Dedifferentiated amniotic fluid mesenchymal stem cell (primary cell): ENCODE results near the gene CETP.

Experiments
- DNase-seq: peaks from one replicate; pipeline ENCODE4 v3.0.0-alpha.2; 2016; ENCODE audit errors: extremely low spot score

The CETP gene

DNA sequence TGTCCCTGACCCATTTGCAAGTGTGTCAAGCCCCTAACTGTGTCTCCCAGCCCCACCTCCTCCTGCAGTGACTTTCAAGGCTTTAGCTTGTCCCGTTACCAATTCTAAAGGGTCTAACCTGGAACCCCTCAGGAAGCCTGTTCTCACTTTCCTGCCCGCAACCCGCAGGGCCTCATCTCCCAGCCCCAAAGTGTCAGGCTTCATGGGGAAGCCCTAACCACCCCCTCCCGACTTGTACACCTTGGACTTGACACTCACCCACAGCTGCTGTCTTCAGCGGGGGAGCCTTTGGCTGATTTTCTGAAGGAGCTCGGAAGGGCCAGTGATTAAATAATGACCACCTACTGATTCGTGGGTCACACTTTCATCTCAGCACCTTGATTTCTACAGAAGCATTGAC, 60.7 kb downstream of the CETP start:
- DNase-seq = no peak

DNA sequence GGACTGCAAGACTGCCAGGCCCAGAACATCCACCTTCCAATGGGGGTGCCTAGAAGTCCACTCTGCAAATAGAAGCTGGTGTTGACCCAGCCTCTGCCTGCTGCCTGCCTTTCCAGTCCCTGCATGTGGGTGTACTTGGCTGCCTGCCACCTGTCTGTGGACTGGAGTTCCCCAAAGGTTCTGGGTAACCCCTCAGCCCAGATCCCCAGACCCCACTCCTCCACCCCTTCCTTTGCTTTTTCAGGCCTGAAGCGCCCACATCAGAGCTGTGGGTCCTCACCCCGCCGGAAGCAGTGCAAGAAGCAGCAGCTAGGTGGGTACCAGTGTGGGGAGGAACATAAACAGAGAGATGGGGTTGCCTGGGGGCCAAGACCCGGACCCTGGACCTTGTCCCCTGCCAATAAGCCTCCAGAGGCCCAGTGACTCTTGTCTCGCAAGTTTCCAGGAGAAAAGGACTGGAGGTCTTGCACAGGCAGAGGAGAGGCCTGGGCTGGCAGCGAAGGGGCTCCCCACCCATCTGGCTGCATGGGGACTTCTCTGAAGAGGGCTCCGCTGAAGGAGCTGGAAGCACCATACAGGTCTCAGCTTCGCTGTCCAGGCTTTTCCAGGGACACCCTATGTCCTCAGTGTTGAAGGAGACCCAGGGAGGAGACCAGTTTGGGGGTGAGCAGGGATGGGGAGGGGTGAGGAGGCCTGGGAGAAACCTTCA, 61.9 kb downstream of the CETP start:
- no peak for DNase-seq

DNA sequence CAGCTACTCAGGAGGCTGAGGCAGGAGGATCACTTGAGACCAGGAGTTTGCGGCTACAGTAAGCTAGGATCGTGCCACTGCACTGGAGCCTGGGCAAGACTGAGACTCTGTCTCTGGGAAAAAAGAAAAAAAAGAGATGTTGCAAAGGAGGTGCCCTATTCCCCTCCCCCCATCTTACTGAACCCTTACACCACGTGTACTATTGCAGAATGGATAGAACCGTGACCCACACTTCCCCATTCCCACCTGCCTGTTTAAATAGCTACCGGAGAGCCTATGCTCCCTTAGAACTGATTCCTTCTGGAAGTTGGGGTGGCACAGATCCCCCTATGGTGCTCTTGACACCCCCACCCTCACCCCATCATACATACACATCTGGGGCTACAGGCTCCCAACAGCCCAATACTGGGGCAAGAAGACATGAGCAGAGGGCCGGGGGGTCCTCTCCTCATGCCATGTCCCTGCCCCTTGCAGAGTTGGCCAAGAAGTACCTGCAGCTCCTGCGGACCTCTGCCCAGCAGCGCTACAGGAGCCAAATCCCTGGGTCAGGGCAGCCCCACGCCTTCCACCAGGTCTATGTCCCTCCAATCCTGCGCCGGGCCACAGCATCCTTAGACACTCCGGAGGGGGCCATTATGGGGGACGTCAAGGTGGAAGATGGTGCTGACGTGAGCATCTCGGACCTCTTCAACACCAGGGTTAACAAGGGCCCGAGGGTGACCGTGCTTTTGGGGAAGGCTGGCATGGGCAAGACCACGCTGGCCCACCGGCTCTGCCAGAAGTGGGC, 63.3 kb downstream of the CETP start:
- DNase-seq = no peak

DNA sequence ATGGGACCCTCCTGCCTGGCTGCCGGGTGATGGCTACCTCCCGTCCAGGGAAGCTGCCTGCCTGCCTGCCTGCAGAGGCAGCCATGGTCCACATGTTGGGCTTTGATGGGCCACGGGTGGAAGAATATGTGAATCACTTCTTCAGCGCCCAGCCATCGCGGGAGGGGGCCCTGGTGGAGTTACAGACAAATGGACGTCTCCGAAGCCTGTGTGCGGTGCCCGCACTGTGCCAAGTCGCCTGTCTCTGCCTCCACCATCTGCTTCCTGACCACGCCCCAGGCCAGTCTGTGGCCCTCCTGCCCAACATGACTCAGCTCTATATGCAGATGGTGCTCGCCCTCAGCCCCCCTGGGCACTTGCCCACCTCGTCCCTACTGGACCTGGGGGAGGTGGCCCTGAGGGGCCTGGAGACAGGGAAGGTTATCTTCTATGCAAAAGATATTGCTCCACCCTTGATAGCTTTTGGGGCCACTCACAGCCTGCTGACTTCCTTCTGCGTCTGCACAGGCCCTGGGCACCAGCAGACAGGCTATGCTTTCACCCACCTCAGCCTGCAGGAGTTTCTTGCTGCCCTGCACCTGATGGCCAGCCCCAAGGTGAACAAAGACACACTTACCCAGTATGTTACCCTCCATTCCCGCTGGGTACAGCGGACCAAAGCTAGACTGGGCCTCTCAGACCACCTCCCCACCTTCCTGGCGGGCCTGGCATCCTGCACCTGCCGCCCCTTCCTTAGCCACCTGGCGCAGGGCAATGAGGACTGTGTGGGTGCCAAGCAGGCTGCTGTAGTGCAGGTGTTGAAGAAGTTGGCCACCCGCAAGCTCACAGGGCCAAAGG, 64.4 kb downstream of the CETP start:
- DNase-seq = no peak

DNA sequence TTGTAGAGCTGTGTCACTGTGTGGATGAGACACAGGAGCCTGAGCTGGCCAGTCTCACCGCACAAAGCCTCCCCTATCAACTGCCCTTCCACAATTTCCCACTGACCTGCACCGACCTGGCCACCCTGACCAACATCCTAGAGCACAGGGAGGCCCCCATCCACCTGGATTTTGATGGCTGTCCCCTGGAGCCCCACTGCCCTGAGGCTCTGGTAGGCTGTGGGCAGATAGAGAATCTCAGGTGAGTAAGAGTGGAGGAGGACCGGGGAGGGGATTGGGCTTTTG, 65.0 kb downstream of the CETP start:
- DNase-seq = no peak

DNA sequence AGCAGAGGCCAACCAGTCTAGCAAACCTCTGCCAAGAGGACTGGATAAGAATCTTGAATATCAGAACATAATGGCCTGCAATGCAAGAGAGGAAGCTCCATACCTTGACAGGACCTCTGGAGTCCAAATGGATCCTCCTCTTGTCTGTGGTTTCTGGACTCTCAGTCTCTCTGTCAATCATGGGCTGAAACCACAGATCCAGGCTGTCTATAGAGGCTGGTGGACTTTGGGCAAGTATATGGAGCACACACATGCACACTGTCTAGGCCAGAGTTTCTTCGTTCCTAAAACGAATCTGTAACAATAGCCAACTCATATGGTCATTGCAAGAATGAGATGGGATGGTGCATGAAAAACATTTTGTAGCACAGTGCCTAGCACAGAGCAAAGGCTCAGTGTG, 65.3 kb downstream of the CETP start:
- DNase-seq = no peak

DNA sequence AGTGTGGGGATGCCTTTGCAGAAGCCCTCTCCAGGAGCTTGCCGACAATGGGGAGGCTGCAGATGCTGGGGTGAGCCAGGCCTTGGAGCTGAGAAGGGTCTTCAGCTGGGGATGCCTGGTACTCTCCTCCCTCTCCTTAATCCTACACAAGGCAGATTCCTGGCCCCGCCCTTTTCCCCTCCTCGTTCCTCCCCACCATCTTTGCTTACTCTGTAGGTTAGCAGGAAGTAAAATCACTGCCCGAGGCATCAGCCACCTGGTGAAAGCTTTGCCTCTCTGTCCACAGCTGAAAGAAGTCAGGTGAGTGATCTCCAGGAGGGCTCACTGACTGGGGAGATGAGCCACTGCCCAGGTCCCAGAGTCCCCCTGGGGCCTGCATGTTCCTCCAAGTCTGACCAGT, 66.3 kb downstream of the CETP start:
- no peak for DNase-seq

DNA sequence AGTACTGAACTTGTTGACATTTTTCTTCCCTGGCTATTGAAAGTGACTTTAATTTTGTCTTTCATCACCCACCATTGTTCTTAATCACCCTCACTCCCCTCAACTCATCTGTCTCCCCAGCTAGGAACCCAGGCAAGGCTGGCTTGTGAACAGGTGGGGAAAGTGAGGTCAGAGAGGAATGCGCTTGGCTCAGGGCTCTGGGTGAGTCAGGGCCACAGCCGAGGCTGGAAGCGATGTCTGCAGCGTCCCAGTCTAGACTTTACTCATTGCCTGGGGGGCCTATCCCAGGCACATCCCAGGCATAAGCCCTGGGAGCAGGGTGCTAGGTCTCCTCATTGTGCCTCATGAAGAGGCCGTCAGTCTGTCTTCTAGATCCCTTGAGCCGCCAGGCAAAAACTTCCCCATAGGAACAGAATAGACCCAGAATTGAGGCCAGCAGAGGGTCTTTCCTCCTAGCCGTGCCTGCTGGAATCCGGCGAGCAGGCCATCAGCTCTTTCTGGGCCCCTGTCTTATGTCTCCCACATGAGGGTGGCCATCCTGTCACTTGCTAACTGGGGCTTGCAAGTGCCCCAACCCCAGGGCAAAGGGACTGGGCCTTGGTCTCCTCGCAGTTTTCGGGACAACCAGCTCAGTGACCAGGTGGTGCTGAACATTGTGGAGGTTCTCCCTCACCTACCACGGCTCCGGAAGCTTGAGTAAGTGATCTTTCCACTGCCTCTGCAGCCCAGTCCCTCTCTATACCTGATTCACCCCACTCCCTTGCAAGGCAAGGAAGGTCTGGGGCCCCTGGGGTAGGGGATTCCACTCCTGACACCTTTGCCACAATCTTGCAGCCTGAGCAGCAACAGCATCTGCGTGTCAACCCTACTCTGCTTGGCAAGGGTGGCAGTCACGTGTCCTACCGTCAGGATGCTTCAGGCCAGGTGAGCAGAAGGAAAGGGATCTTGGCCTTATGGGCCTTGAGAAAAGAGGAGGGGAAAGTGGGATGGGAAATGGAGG, 67.7 kb downstream of the CETP start:
- no peak for DNase-seq

DNA sequence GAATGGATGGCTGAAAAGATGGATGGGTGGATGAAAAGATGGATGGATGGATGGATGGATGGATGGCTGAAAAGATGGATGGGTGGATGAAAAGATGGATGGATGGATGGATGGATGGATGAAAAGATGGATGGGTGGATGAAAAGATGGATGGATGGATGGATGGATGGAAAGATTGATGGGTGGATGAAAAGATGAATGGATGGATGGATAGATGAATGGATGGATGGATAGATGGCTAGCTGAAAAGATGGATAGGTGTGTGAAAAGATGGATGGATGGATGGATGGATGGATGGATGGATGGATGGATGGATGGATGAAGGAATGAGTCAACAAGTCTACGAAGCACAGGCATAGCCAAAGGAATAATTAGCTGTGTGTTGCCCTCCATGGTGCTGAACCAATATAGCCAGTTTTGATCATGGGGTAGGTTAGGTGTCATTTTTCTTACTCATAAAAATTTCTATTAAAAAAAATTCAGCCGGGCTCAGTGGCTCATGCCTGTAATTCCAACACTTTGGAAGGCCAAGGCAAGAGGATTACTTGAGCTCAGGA, 68.7 kb downstream of the CETP start:
- no peak for DNase-seq

DNA sequence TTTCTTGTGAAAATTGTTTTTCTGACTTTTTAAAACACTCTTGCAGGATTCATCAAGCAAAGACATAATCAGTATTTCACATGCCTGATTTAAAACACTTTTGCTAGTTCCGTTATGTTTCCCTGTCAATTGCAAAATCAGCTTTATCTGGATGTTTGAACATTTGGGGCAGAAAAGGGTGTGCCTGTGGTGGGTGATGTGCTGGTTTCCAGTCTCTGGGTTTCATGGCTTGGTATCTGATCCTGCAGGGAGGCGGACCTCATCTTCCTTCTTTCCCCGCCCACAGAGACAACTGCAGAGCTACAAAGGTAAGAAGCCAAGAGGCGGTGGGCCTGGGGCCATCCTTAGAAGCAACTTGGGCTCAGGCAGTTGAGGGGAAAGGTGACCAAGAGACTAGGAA, 69.4 kb downstream of the CETP start:
- no peak for DNase-seq

DNA sequence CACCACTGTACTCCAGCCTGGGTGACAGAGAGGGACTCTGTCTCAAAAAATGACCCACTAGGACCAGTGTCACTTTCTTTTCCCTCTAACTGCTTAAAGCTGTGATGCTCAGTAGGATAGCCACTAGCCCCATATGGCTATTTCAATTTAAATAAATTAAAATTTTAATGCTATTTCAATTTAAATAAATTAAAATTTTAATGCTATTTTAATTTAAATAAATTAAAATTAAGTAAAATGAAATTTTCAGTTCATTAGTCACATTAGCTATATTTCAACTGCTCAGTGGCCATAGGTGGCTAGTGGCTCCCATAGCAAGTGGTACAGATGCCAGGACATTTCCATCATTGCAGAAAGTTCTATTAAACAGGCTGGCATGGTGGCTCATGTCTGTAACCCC, 70.6 kb downstream of the CETP start:
- DNase-seq = no peak

DNA sequence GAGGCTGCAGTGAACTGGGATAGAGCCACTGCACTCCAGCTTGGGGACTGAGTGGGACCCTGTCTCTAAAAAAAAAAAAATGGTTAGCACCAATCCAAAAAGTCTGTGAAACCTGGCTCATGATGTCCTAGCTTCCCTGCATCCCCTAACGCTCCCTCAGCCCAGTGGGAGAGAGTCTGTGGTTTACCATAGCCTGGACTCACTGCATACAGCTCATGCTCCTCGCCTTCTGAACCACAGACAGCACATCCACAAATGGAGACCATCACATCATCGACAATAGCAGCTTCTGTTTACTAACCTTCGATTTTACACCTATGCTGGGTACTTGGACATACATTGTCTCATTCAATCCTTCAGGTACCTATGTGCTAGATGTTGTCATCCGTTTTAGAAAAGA, 71.2 kb downstream of the CETP start:
- no peak for DNase-seq
